DOHH2 (cell line): ENCODE measurements around the gene NEDD1.

Experiments
- H3F3A ChIP-seq: fragments of 200-600 bp; sonication (generic), shearing (Covaris generic); 2 replicates; pipeline ENCODE4 v1.6.0; 2016; ENCODE audit warnings: antibody characterized with exemption, mild to moderate bottlenecking; ENCODE audit not compliant: control insufficient read depth, insufficient read depth
- H3K27ac ChIP-seq: fragments of 200-600 bp; sonication (generic); 2 replicates; pipeline ENCODE4 v1.5.1; 2014; ENCODE audit warnings: low read depth, mild to moderate bottlenecking, low read length, moderate library complexity
- H3K27me3 ChIP-seq: fragments of 200-600 bp; sonication (generic); 2 replicates; pipeline ENCODE4 v1.6.1; 2014; ENCODE audit warnings: mild to moderate bottlenecking, low read length, mixed read lengths; ENCODE audit not compliant: control insufficient read depth
- H3K36me3 ChIP-seq: fragments of 200-600 bp; sonication (generic); 2 replicates; pipeline ENCODE4 v1.6.1; 2014; ENCODE audit warnings: mild to moderate bottlenecking, low read length, moderate library complexity, mixed read lengths; ENCODE audit not compliant: control insufficient read depth
- H3K4me1 ChIP-seq: fragments of 200-600 bp; sonication (generic); 2 replicates; pipeline ENCODE4 v1.6.1; 2014; ENCODE audit warnings: mild to moderate bottlenecking, low read length, mixed read lengths; ENCODE audit not compliant: control insufficient read depth
- H3K4me2 ChIP-seq: fragments of 200-600 bp; sonication (generic); 2 replicates; pipeline ENCODE4 v1.6.0; 2014; ENCODE audit warnings: mild to moderate bottlenecking, low read length, moderate library complexity
- H3K4me3 ChIP-seq: fragments of 200-600 bp; sonication (generic); 2 replicates; pipeline ENCODE4 v1.5.1; 2014; ENCODE audit warnings: mild to moderate bottlenecking, low read length, mixed read lengths
- H3K79me2 ChIP-seq: fragments of 200-600 bp; sonication (generic); 2 replicates; pipeline ENCODE4 v1.6.1; 2014; ENCODE audit warnings: mild to moderate bottlenecking, low read length, mixed read lengths; ENCODE audit not compliant: control insufficient read depth
- H3K9me2 ChIP-seq: fragments of 200-600 bp; sonication (generic); replicated peaks from 2 replicates; pipeline ENCODE4 v1.6.1; 2014; ENCODE audit warnings: mild to moderate bottlenecking, low read length, mixed read lengths; ENCODE audit not compliant: control insufficient read depth
- H3K9me3 ChIP-seq: fragments of 200-600 bp; sonication (generic); 2 replicates; pipeline ENCODE4 v1.6.1; 2014; ENCODE audit warnings: antibody characterized with exemption, low read length, mixed read lengths; ENCODE audit not compliant: control insufficient read depth, insufficient read depth
- H4K20me1 ChIP-seq: fragments of 200-600 bp; sonication (generic); 2 replicates; pipeline ENCODE4 v1.6.0; 2014; ENCODE audit warnings: low read depth, mild to moderate bottlenecking, antibody characterized with exemption, low read length, moderate library complexity; ENCODE audit not compliant: control insufficient read depth, insufficient read depth
- EZH2phosphoT487 ChIP-seq: fragments of 200-600 bp; sonication (generic); IDR thresholded peaks from 2 replicates; pipeline ENCODE4 v1.6.1; 2017; ENCODE audit warnings: borderline replicate concordance, mild to moderate bottlenecking, antibody characterized with exemption, low read length, moderate library complexity, mixed read lengths
- TF ChIP-seq, protein P1 (sequence below): fragments of 200-600 bp; sonication (generic); IDR thresholded peaks from one replicate; pipeline ENCODE4 v1.5.1; 2014; ENCODE audit warnings: antibody characterized with exemption, mild to moderate bottlenecking, low read depth, low read length; ENCODE audit not compliant: poor library complexity, severe bottlenecking

The NEDD1 gene

DNA sequence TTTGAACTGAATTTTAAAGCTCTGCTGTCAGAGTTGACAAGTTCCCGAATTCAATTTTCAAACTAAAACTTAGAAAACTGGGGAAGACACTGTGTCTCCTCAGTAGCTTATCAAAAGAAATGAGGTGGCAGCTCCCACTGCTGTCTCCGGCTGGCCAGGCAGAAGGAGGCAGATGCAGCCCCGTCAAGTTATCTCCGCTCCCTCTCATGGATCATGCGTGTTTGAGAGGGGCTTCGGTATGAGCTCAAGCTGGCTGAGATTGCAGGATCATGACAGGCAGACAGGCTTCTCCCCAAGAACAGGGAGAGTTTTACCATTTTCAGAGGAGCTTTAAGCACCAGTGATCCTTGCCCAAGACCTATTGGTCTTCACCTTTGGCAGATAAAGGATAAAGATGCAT is 88.8 kb downstream of the NEDD1 start:
- no peak for TF ChIP-seq EZH2phosphoT487
- TF ChIP-seq, protein P1, sequence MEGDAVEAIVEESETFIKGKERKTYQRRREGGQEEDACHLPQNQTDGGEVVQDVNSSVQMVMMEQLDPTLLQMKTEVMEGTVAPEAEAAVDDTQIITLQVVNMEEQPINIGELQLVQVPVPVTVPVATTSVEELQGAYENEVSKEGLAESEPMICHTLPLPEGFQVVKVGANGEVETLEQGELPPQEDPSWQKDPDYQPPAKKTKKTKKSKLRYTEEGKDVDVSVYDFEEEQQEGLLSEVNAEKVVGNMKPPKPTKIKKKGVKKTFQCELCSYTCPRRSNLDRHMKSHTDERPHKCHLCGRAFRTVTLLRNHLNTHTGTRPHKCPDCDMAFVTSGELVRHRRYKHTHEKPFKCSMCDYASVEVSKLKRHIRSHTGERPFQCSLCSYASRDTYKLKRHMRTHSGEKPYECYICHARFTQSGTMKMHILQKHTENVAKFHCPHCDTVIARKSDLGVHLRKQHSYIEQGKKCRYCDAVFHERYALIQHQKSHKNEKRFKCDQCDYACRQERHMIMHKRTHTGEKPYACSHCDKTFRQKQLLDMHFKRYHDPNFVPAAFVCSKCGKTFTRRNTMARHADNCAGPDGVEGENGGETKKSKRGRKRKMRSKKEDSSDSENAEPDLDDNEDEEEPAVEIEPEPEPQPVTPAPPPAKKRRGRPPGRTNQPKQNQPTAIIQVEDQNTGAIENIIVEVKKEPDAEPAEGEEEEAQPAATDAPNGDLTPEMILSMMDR, result no peak
- Histone ChIP-seq H3K36me3 (no peaks in the 10 kb centered on the region), H3F3A (no peaks in the 10 kb centered on the region), H3K9me2 (no peaks in the 10 kb centered on the region), H3K9me3 (no peaks in the 10 kb centered on the region), H3K27ac (no peak overlapping the region), H3K4me3 (no peak overlapping the region), H3K27me3 (0 out of 2 replicates have a peak, but pooled peaks cover 3% of the 10 kb centered on the region), H3K4me2 (no peak overlapping the region), H3K79me2 (no peaks in the 10 kb centered on the region), H4K20me1 (no peaks in the 10 kb centered on the region), H3K4me1 (no peaks in the 10 kb centered on the region)

GRCh38 chr12:96997797-96998484 is 90.9 kb downstream of the NEDD1 start:
- H3K9me2 ChIP-seq, result no peaks in the 10 kb centered on the region
- H3K79me2 ChIP-seq, result no peaks in the 10 kb centered on the region
- TF ChIP-seq, protein P1, result no peak
- TF ChIP-seq EZH2phosphoT487, result no peak
- no peak overlapping the region for H3K4me3 ChIP-seq
- H3K27ac ChIP-seq, result no peak overlapping the region
- no peaks in the 10 kb centered on the region for H3F3A ChIP-seq
- H3K9me3 ChIP-seq, result no peaks in the 10 kb centered on the region
- H4K20me1 ChIP-seq, result no peaks in the 10 kb centered on the region
- H3K27me3 ChIP-seq, result 0 out of 2 replicates have a peak, but pooled peaks cover 3% of the 10 kb centered on the region
- H3K36me3 ChIP-seq, result no peaks in the 10 kb centered on the region
- no peaks in the 10 kb centered on the region for H3K4me1 ChIP-seq
- H3K4me2 ChIP-seq, result no peak overlapping the region

DNA sequence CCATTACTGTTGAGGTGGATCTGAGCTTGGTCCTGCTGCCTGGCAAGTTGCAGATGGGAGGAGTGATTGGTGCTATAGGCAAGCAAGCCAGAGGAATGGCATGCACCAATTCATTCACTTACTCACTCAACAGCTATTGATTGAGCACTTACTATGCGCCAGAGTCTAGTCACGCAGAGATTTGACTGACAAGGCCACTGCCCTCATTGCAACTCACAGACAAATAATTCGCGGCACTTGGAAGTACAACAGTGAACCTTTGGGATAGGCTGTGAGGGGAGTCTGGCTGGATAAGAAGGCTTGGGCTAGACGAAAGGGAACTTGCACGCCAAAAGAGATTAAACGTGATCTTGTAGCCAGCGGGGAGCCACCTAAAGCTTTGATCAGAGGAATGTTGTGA is 96.2 kb downstream of the NEDD1 start:
- H3K4me2 ChIP-seq, result no peak overlapping the region
- H3K27me3 ChIP-seq, result no peaks in the 10 kb centered on the region; the same call in 1 of the 2 replicates
- no peaks in the 10 kb centered on the region for H3K79me2 ChIP-seq
- H3K4me1 ChIP-seq, result no peaks in the 10 kb centered on the region
- H3F3A ChIP-seq, result no peaks in the 10 kb centered on the region
- no peaks in the 10 kb centered on the region for H3K36me3 ChIP-seq
- no peaks in the 10 kb centered on the region for H4K20me1 ChIP-seq
- no peaks in the 10 kb centered on the region for H3K9me3 ChIP-seq
- no peak overlapping the region for H3K4me3 ChIP-seq
- TF ChIP-seq, protein P1, result no peak
- no peak for TF ChIP-seq EZH2phosphoT487
- no peaks in the 10 kb centered on the region for H3K9me2 ChIP-seq
- no peak overlapping the region for H3K27ac ChIP-seq
